ENCODE results near the gene JDP2. TPM values are rescaled to one million over a fixed set of nuclear protein-coding genes. Genes with fewer than 3 reads are reported as not detected.
"Not testable (repeated sequence)": the region's sequence is repeated elsewhere in the genome, so short reads cannot be mapped to it uniquely, and the experiment has no call there.

The JDP2 gene
- total RNA-seq, 6 experiments from 2014 or later: 48.0 to 67.8 (median 61.8) TPM

DNA sequence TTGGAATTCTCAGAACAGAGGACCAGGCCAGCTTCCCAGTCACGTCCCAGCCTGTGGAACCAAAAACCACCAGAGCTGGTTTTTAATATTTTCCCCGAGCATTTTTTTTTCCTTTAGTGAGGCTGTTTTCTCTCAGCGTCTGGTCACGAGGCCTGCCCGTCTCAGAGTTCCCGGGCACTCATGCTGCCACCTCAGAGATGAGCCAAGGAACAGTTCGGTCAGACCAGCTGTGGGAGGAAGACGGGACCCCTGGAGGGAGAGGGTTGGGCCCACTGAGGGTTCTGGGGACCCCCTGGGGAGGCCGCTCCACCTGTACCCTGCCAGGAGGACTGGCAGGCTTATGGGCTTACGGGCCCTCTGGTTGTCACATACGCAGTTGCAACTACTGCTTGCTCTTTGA lies 39.9 kb downstream of the JDP2 start:
- no peak overlapping the region for H3K4me3 Mint-ChIP-seq

DNA sequence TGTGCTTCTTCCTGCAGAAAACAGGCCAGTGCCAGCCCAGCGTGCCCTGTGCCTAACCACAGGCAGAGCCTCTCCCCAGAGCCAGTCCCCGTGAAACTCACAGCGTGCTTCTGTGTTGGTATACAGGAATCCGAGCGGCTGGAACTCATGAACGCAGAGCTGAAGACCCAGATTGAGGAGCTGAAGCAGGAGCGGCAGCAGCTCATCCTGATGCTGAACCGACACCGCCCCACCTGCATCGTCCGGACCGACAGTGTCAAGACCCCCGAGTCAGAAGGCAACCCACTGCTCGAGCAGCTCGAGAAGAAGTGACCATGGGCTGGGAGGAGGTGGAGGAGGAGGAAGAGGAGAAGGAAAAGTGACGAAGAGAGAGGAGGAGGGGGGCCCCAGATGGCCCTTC lies 41.3 kb downstream of the JDP2 start:
- TF ChIP-seq, protein P1, sequence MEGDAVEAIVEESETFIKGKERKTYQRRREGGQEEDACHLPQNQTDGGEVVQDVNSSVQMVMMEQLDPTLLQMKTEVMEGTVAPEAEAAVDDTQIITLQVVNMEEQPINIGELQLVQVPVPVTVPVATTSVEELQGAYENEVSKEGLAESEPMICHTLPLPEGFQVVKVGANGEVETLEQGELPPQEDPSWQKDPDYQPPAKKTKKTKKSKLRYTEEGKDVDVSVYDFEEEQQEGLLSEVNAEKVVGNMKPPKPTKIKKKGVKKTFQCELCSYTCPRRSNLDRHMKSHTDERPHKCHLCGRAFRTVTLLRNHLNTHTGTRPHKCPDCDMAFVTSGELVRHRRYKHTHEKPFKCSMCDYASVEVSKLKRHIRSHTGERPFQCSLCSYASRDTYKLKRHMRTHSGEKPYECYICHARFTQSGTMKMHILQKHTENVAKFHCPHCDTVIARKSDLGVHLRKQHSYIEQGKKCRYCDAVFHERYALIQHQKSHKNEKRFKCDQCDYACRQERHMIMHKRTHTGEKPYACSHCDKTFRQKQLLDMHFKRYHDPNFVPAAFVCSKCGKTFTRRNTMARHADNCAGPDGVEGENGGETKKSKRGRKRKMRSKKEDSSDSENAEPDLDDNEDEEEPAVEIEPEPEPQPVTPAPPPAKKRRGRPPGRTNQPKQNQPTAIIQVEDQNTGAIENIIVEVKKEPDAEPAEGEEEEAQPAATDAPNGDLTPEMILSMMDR (IDR thresholded peaks at IDR 0.05): no peak
- DNase-seq: no peak
- Mint-ChIP-seq H3K4me1 (ENCODE audit: low read depth) (no peaks in the 10 kb centered on the region; the same call in 1 of the 2 replicates), H3K27me3 (ENCODE audit: insufficient read depth) (peaks cover 1% of the 10 kb centered on the region; the same call in 1 of the 2 replicates), H3K27ac (no peak overlapping the region; the same call in 1 of the 2 replicates), H3K36me3 (ENCODE audit: low read depth) (peaks cover 33% of the 10 kb centered on the region), H3K4me3 (no peak overlapping the region), H3K9me3 (no peaks in the 10 kb centered on the region)

More for the DNA sequence above, 39.9 kb downstream of the JDP2 start:
- TF ChIP-seq, protein P1 (IDR thresholded peaks at IDR 0.05): no peak
- Mint-ChIP-seq H3K9me3 (no peaks in the 10 kb centered on the region), H3K27ac (no peak overlapping the region), H3K4me1 (ENCODE audit: low read depth) (no peaks in the 10 kb centered on the region; the same call in 1 of the 2 replicates), H3K27me3 (ENCODE audit: insufficient read depth) (peaks cover 1% of the 10 kb centered on the region; the same call in 1 of the 2 replicates), H3K36me3 (ENCODE audit: low read depth) (peaks cover 28% of the 10 kb centered on the region)
- no peak for DNase-seq

DNA sequence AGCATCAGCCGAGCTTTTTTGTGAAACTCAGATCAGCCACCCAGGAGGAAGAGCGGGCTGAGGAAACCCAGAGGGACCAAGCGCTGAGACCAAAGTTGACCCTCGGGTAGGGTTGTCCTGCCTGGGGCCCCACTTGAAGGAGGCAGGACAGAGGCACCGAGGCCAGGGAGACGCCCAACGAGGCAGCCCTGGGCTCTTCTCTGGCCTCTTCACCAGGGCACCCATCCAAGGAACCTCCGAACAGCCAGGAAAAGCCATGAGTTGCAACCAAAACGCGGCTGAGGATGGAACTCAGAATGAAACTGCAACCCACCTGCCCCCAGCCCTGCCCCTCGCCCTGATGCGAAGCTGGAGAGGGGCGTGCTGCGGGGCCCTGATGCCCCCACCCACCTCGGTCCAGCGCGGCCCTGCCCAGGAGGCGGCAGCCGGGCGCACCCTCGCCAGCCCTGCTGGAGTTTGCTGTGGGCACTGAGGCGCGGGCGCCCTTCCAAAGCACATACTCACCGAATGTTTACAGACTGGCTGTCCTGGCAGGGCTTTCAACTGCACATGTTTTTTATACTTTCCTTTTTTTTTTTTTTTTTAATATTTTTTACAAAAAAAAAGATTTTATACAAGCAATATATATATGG lies 41.9 kb downstream of the JDP2 start:
- no peaks in the 10 kb centered on the region for H3K9me3 Mint-ChIP-seq
- TF ChIP-seq, protein P1 (IDR thresholded peaks at IDR 0.05): no peak
- no peak overlapping the region for H3K4me3 Mint-ChIP-seq
- H3K36me3 Mint-ChIP-seq (ENCODE audit: low read depth): peaks cover 33% of the 10 kb centered on the region
- no peak overlapping the region; the same call in 1 of the 2 replicates for H3K27ac Mint-ChIP-seq
- peaks cover 1% of the 10 kb centered on the region; the same call in 1 of the 2 replicates for H3K27me3 Mint-ChIP-seq (ENCODE audit: insufficient read depth)
- no peaks in the 10 kb centered on the region; the same call in 1 of the 2 replicates for H3K4me1 Mint-ChIP-seq (ENCODE audit: low read depth)
- DNase-seq: no peak

DNA sequence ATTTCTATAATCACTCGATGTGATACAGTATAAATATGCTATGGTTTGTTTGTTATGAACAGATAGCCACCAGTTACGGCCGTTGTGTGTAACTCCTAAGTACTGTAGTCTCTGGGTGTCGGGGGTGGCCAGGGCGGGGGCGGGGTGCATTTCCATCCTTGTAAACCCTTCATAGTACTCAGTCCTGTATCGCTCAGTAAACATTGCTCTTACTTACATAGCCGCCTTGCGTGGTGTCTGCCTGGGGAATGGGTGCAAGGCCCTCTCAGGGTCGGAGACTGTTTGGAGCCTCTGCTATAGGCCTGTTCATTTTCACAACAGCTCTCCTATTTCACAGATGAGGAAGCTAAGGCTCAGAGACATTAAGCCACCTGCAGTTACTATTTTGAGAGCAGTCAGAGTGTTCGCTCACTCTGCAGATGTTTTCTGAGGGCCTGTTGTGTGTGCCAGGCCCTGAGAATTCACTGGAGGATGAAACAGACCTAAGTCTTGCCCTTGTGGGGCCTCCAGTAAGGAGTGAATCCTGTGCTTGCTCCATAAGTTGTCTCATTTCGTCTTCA lies 42.5 kb downstream of the JDP2 start:
- peaks cover 33% of the 10 kb centered on the region for H3K36me3 Mint-ChIP-seq (ENCODE audit: low read depth)
- no peak overlapping the region for H3K4me3 Mint-ChIP-seq
- no peaks in the 10 kb centered on the region; the same call in 1 of the 2 replicates for H3K4me1 Mint-ChIP-seq (ENCODE audit: low read depth)
- TF ChIP-seq, protein P1 (IDR thresholded peaks at IDR 0.05): no peak
- peaks cover 5% of the 10 kb centered on the region; the same call in 1 of the 2 replicates for H3K27me3 Mint-ChIP-seq (ENCODE audit: insufficient read depth)
- H3K27ac Mint-ChIP-seq: no peak overlapping the region
- no peaks in the 10 kb centered on the region for H3K9me3 Mint-ChIP-seq
- no peak for DNase-seq

DNA sequence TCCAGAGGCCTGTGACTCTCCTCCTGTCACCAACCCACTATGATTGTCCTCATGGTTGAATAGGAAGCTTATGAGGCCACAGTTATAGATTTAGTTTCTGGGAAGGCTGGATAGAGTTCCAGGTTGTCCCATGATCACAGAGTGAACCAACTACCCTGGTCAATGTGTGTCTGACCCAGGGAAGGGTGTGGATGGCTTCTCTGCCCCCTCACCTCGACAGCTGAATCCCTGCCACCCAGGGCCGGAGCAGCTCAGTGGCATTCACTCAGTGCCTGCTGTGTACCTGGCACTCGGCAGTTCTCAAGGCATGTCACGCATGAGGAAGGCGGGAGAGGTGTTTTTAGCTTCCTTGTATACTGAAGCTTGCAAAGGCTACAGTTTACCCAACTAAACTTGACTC lies 43.2 kb downstream of the JDP2 start:
- Mint-ChIP-seq H3K27me3 (ENCODE audit: insufficient read depth) (peaks cover 5% of the 10 kb centered on the region; the same call in 1 of the 2 replicates), H3K27ac (no peak overlapping the region), H3K9me3 (no peaks in the 10 kb centered on the region), H3K4me1 (ENCODE audit: low read depth) (no peaks in the 10 kb centered on the region), H3K4me3 (no peak overlapping the region), H3K36me3 (ENCODE audit: low read depth) (peaks cover 34% of the 10 kb centered on the region)
- TF ChIP-seq, protein P1 (IDR thresholded peaks at IDR 0.05): no peak
- DNase-seq: no peak

DNA sequence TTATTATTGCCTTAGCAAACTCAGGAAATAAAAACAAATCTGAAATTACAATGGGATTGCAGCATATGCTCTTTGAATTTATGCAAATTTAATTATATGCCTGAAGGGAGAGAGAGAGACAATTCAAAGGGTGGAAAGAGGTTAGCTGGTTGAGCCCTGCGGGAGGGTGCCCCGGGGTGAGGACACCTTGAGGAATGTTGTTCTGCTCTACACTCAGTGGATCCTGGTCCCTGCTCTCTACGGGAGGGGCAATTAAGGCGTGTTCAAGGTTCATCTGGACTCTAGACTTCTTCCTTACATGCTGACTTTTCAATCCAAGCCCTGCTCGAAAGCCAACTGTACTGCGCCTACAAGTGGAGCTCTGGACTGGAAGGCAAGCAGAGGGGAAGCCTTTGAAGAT lies 46.3 kb downstream of the JDP2 start:
- H3K4me1 Mint-ChIP-seq (ENCODE audit: low read depth); DNase-seq; H3K9me3 Mint-ChIP-seq; H3K27ac Mint-ChIP-seq; H3K4me3 Mint-ChIP-seq; H3K27me3 Mint-ChIP-seq (ENCODE audit: insufficient read depth): not testable (repeated sequence)
- peaks cover 24% of the 10 kb centered on the region for H3K36me3 Mint-ChIP-seq (ENCODE audit: low read depth)

All from HFFc6 (cell line).